NB4 (cell line): ENCODE measurements around the gene SND1.

Experiments used
- CTCF ChIP-seq: IDR thresholded peaks from one replicate; pipeline ENCODE4 v1.5.1; 2012; ENCODE audit warnings: low read depth, low read length
- MYC ChIP-seq: IDR thresholded peaks from 2 replicates; pipeline ENCODE4 v1.6.1; 2011; ENCODE audit warnings: low read depth, low read length
- POLR2A ChIP-seq: IDR thresholded peaks from 2 replicates; pipeline ENCODE4 v1.6.1; 2011; ENCODE audit warnings: mild to moderate bottlenecking; ENCODE audit not compliant: insufficient read length; ENCODE audit errors: extremely low read depth

- TF ChIP-seq CTCF: no peak
- TF ChIP-seq POLR2A: no peak
- no peak for TF ChIP-seq MYC
Observed at GRCh38 chr7:127946847-127947246, 294.9 kb downstream of the SND1 start.
